ENCODE data around the gene RPUSD1. TPM values are rescaled to one million over a fixed set of nuclear protein-coding genes. Genes with fewer than 3 reads are reported as not detected.

RPUSD1 gene
- total RNA-seq, 1 experiment from 2014 or later, result 59.9 TPM

DNA sequence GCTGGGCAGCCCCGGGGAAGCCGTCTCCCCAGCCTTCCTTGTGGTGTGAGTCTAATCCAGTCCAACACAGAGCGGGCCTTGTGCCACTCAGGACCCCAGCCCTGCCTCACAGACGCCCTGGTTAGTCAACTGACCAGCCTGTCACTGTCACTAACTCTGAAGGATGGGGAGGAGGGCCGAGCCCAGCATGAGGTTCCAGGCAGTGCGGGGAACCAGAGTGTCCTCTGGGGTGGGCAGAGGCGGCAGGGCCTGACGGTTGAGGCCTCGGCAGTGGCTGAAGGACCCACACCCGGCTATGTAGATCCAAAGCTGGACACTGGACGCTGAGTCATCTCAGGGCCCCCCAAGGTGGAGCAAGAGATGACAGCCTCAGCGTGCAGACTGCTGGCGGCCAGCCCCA, 8.6 kb downstream of the RPUSD1 start:
- Histone ChIP-seq H3K9me3 (ENCODE audit: control insufficient read depth in 1 of 2, insufficient read depth in 1 of 2, low read depth in 1 of 2, low read length in 2 of 2) (no peaks in the 10 kb centered on the region), H3K79me2 (ENCODE audit: insufficient read depth, low read length) (no peaks in the 10 kb centered on the region), H3K27ac (ENCODE audit: low read depth, low read length) (no peak overlapping the region), H3K4me1 (ENCODE audit: control insufficient read depth in 1 of 2, insufficient read depth in 2 of 2, low read length in 2 of 2) (peaks cover 16 to 37% of the 10 kb centered on the region in 2 experiments), H3K4me3 (replicated peaks in 1 of 2; ENCODE audit: low read depth in 1 of 2, low read length in 2 of 2) (no peak overlapping the region), H3K27me3 (ENCODE audit: insufficient read depth, low read length) (no peaks in the 10 kb centered on the region), H3K36me3 (ENCODE audit: control insufficient read depth in 1 of 2, insufficient read depth in 2 of 2, low read length in 2 of 2) (no peaks in the 10 kb centered on the region), H4K20me1 (ENCODE audit: insufficient read depth) (no peaks in the 10 kb centered on the region), H3K9me2 (ENCODE audit: insufficient read depth) (no peaks in the 10 kb centered on the region), H3K9ac (ENCODE audit: low read length) (no peak overlapping the region), H3K4me2 (ENCODE audit: low read length) (no peak overlapping the region), H2AFZ (ENCODE audit: low read depth, low read length, poor library complexity, severe bottlenecking) (no peak overlapping the region)
- BruUV-seq (replicated peaks), result no TSS peak
- CTCF ChIA-PET, result no interaction called here
- ATAC-seq (no peak), DNase-seq (ENCODE audit: low read depth, low spot score) (no peak)
- POLR2A ChIA-PET, result no interaction called here
- TF ChIP-seq ELF1 (IDR thresholded peaks at IDR 0.05; ENCODE audit: borderline replicate concordance, low read depth) (no peak), SIN3A (IDR thresholded peaks at IDR 0.05; ENCODE audit: low read depth) (no peak), EZH2phosphoT487 (IDR thresholded peaks at IDR 0.05; ENCODE audit: borderline replicate concordance) (no peak), CEBPB (IDR thresholded peaks at IDR 0.05; ENCODE audit: low read depth) (no peak), JUND (IDR thresholded peaks at IDR 0.05) (no peak), FOSL1 (IDR thresholded peaks at IDR 0.05; ENCODE audit: low read depth) (no peak), RAD21 (IDR thresholded peaks at IDR 0.05; ENCODE audit: low read depth) (no peak), ZNF274 (IDR thresholded peaks at IDR 0.05; ENCODE audit: low read depth, low read length) (no peak), POLR2A (IDR thresholded peaks at IDR 0.05; ENCODE audit: borderline replicate concordance, extremely low read depth, insufficient read depth, insufficient read length) (no peak), SP1 (IDR thresholded peaks at IDR 0.05; ENCODE audit: low read depth) (no peak)
- TF ChIP-seq, protein P1, sequence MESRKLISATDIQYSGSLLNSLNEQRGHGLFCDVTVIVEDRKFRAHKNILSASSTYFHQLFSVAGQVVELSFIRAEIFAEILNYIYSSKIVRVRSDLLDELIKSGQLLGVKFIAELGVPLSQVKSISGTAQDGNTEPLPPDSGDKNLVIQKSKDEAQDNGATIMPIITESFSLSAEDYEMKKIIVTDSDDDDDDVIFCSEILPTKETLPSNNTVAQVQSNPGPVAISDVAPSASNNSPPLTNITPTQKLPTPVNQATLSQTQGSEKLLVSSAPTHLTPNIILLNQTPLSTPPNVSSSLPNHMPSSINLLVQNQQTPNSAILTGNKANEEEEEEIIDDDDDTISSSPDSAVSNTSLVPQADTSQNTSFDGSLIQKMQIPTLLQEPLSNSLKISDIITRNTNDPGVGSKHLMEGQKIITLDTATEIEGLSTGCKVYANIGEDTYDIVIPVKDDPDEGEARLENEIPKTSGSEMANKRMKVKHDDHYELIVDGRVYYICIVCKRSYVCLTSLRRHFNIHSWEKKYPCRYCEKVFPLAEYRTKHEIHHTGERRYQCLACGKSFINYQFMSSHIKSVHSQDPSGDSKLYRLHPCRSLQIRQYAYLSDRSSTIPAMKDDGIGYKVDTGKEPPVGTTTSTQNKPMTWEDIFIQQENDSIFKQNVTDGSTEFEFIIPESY (IDR thresholded peaks at IDR 0.05; ENCODE audit: extremely low read depth, insufficient replicate concordance, low read length), result no peak
- TF ChIP-seq, protein P2, sequence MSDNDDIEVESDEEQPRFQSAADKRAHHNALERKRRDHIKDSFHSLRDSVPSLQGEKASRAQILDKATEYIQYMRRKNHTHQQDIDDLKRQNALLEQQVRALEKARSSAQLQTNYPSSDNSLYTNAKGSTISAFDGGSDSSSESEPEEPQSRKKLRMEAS (IDR thresholded peaks at IDR 0.05), result no peak
- TF ChIP-seq, protein P3, sequence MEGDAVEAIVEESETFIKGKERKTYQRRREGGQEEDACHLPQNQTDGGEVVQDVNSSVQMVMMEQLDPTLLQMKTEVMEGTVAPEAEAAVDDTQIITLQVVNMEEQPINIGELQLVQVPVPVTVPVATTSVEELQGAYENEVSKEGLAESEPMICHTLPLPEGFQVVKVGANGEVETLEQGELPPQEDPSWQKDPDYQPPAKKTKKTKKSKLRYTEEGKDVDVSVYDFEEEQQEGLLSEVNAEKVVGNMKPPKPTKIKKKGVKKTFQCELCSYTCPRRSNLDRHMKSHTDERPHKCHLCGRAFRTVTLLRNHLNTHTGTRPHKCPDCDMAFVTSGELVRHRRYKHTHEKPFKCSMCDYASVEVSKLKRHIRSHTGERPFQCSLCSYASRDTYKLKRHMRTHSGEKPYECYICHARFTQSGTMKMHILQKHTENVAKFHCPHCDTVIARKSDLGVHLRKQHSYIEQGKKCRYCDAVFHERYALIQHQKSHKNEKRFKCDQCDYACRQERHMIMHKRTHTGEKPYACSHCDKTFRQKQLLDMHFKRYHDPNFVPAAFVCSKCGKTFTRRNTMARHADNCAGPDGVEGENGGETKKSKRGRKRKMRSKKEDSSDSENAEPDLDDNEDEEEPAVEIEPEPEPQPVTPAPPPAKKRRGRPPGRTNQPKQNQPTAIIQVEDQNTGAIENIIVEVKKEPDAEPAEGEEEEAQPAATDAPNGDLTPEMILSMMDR (IDR thresholded peaks at IDR 0.05 in 2 of 3, conservative IDR thresholded peaks at IDR 0.05 in 1 of 3; ENCODE audit: borderline replicate concordance in 1 of 3, insufficient read depth in 1 of 3, low read depth in 2 of 3, low read length in 2 of 3), result no peak
- TF ChIP-seq, protein P4, sequence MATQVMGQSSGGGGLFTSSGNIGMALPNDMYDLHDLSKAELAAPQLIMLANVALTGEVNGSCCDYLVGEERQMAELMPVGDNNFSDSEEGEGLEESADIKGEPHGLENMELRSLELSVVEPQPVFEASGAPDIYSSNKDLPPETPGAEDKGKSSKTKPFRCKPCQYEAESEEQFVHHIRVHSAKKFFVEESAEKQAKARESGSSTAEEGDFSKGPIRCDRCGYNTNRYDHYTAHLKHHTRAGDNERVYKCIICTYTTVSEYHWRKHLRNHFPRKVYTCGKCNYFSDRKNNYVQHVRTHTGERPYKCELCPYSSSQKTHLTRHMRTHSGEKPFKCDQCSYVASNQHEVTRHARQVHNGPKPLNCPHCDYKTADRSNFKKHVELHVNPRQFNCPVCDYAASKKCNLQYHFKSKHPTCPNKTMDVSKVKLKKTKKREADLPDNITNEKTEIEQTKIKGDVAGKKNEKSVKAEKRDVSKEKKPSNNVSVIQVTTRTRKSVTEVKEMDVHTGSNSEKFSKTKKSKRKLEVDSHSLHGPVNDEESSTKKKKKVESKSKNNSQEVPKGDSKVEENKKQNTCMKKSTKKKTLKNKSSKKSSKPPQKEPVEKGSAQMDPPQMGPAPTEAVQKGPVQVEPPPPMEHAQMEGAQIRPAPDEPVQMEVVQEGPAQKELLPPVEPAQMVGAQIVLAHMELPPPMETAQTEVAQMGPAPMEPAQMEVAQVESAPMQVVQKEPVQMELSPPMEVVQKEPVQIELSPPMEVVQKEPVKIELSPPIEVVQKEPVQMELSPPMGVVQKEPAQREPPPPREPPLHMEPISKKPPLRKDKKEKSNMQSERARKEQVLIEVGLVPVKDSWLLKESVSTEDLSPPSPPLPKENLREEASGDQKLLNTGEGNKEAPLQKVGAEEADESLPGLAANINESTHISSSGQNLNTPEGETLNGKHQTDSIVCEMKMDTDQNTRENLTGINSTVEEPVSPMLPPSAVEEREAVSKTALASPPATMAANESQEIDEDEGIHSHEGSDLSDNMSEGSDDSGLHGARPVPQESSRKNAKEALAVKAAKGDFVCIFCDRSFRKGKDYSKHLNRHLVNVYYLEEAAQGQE (IDR thresholded peaks at IDR 0.05; ENCODE audit: low read depth), result no peak
- TF ChIP-seq, protein P5, sequence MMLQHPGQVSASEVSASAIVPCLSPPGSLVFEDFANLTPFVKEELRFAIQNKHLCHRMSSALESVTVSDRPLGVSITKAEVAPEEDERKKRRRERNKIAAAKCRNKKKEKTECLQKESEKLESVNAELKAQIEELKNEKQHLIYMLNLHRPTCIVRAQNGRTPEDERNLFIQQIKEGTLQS (IDR thresholded peaks at IDR 0.05), result no peak
- intact Hi-C loops (cut with micrococcal nuclease), result no loop called here
- RAD21 ChIA-PET (ENCODE audit: low non-redundant PET in 1 of 2, low total read pairs in 2 of 2, uncharacterized antibody in 2 of 2, unreplicated experiment in 2 of 2), result no interaction called here

Measured in HCT116 (cell line).